ENCODE measurements around the gene NPAS3. TPM values are rescaled to one million over a fixed set of nuclear protein-coding genes. Genes with fewer than 3 reads are reported as not detected.

The NPAS3 gene
- total RNA-seq, 1 experiment from 2014 or later, result 1.9 TPM

DNA sequence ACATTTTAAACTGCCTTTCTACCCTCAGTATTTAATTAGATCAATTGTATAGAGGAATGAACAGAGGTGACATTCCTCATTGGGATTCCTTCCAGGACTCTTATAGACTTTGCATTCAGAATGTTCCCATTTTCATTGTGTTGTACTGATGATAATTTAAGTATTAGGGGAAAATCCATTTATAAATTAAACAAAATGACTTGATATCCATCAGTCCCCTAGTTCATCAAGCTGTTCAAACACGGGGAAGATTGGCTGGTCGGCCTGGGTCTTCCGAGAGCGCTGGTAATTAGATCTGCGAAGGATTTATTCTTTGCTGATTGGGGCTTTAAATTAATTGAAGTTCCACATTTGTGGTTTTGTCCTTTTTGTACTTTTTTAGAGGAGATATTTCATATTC, 738.2 kb downstream of the NPAS3 start:
- no peak overlapping the region for H3K4me3 ChIP-seq
- no peaks in the 10 kb centered on the region for H3K27me3 ChIP-seq
- DNase-seq, result no peak
- H3K36me3 ChIP-seq, result no peaks in the 10 kb centered on the region
- no peaks in the 10 kb centered on the region for H3K9me3 ChIP-seq

DNA sequence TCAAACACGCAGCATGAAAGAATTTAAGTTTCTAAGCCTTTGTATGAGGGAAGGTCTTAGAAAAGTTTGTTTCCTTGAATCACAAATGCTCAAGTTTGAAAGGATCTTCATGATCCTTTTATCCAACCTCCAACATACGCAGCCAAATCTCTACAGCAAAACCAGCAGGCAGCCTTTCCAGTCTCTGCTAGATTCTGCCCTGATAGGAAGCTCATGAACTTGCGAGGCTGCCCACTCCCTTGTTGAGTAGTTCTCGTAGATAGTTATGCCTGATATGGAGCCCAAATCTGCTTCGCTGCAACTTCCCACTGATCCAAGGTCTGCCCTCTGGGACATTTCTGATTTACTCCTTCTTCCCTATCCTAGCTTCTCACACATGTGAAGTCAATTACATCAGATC, 739.3 kb downstream of the NPAS3 start:
- Histone ChIP-seq H3K4me3 (no peak overlapping the region), H3K27me3 (no peaks in the 10 kb centered on the region), H3K36me3 (no peaks in the 10 kb centered on the region), H3K9me3 (no peaks in the 10 kb centered on the region)
- DNase-seq, result no peak

DNA sequence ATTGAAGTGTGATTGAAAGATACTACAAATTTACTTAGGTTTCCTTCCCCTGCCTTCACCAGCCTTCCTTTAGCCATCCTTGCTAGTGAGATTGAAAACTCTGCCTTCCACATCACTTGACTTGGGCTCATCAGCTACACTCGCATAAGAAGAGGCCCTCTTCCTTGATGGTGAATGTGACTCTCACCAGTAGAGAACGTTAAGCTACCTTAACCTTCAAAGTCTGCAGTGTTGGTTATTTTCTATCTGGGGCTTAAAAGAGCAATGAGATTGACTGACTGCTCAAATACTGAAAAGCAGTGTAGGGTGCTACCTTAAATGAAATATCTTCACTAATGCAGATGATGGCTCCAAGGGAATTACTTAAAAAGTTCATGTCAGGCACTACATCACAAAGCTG, 740.3 kb downstream of the NPAS3 start:
- no peak overlapping the region for H3K4me3 ChIP-seq
- DNase-seq, result no peak
- no peaks in the 10 kb centered on the region for H3K27me3 ChIP-seq
- no peaks in the 10 kb centered on the region for H3K9me3 ChIP-seq
- no peaks in the 10 kb centered on the region for H3K36me3 ChIP-seq

DNA sequence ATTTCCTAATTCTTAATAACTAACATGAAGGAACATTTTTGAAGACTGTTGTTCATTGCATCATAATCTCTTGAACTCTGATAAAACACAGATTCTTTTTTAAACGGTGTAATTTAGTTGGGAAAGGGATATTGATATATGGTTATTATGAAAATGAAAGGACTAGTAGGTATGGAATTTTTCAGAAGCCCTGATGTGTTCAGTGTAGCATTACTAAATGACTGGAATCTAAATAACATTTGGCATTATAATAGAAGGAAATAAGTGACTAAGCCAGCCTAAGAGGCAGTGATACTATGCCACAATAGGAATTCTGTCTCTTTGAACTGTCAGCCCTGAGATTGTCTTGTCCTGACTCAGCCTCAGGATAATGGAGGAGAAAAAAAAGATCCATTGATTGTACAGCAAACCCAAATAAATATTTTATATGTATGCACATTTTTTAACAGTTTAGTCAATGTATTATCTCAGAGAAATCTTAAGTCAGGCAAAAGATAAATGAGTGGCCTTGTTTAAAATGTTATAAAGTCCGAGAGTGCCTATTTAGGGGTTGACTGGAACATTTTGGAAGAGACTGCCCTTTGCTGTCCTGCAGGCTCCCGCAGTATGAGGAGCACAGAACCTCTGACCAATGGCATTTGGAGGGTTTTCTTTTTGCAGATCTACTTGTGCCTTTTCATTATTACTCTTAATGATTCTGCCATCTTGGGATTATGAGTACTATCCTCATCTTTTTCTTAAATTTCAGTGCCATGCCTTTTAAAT, 741.0 kb downstream of the NPAS3 start:
- peak; percentile 27 for DNase-seq
- Histone ChIP-seq H3K4me3 (no peak overlapping the region), H3K9me3 (no peaks in the 10 kb centered on the region), H3K36me3 (no peaks in the 10 kb centered on the region), H3K27me3 (no peaks in the 10 kb centered on the region)

DNA sequence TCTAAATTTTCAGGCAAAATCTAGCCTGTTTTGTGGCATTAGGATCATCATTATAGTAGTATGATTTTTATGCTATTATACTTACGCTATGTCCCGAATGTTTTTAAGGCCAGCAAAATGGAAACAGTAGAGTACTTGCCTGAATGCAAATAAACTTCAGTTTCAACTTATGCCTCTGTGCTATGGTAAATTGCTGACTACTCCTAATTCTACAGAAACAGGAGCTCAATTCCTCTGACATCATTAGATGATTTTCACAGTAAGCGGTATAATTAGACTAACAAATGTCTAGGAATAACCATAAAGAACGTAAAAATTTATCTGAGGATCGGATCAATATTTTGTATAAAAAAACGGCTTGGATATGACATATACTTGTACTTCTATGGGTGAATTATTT, 742.2 kb downstream of the NPAS3 start:
- Histone ChIP-seq H3K9me3 (no peaks in the 10 kb centered on the region), H3K27me3 (no peaks in the 10 kb centered on the region), H3K4me3 (no peak overlapping the region), H3K36me3 (no peaks in the 10 kb centered on the region)
- no peak for DNase-seq

DNA sequence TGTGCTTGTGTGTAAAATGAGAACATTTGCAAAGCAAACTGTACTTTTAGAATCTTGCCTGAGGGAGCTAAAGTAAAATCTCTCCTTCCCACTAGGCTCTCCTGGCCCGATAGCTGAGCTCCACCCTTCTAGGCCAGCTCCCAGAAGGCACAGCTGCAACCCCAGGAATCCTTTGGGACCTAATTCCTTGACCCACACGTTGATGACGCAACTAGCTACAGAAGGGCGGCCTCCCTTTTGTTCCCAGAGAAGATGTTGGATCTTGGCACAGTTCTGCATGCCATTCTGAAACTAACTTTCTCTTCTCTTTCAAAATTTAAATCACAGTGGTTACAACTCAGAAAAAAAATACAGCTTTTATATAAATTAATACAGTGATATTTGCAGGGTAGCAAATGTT, 744.1 kb downstream of the NPAS3 start:
- Histone ChIP-seq H3K36me3 (no peaks in the 10 kb centered on the region), H3K9me3 (no peaks in the 10 kb centered on the region), H3K27me3 (no peaks in the 10 kb centered on the region), H3K4me3 (no peak overlapping the region)
- peak; percentile 85 for DNase-seq

DNA sequence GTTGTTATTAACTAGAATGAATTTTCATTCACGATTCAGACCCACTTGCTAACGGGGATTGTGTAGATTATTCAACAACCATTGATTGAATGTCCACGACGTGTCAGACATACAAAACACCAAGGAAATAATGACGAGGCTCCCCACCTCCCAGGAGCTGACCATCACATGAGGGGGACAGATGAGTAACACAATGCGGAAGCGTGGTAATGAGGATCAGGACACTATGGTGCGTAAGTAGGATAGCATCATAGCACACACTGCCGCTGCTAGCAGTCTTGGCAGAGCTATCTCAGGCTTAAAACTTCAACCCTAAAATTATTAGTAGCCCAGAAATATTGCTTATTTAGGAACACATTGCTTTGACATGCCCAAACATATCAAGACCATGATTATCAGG, 746.3 kb downstream of the NPAS3 start:
- H3K36me3 ChIP-seq, result no peaks in the 10 kb centered on the region
- H3K9me3 ChIP-seq, result no peaks in the 10 kb centered on the region
- DNase-seq, result no peak
- H3K27me3 ChIP-seq, result no peaks in the 10 kb centered on the region
- H3K4me3 ChIP-seq, result no peak overlapping the region

DNA sequence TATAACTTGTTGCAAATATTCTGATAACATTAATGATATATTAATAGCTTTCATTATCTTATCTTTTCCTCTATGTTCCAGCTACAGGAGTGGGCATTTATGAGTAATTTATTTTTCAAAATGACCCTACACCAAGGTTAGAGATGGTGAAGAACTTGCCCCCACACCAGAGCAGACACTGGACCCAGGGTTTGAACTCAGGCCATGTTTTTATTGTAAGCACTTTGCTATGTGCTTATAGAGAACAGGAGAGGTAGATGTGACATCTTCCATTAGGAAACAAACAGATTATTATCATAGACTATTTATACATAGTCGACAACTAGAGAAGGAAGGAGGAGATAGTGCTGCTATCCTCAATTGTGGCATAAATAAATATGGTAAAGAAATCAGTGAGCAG, 747.0 kb downstream of the NPAS3 start:
- Histone ChIP-seq H3K9me3 (no peaks in the 10 kb centered on the region), H3K36me3 (no peaks in the 10 kb centered on the region), H3K4me3 (no peak overlapping the region), H3K27me3 (no peaks in the 10 kb centered on the region)
- DNase-seq, result no peak

DNA sequence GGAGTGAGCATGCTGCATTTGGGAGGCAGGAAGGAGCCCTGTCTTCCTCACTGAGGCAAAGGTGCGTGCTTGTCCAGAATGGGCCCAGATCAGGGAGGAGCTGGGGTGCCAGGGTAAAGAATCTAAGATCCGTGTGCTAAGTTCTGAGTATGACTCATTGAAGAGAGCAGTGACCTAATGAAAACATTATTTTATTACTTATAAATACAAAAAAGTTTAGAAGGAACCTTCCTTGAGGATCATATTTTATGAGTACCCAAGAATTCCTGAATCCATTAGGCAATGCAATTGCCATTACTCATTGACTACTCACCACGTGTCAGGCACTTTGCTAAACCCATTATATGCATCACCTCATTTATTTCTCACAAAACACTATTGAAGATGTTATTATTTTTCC, 747.5 kb downstream of the NPAS3 start:
- no peaks in the 10 kb centered on the region for H3K27me3 ChIP-seq
- no peaks in the 10 kb centered on the region for H3K9me3 ChIP-seq
- H3K4me3 ChIP-seq, result no peak overlapping the region
- H3K36me3 ChIP-seq, result no peaks in the 10 kb centered on the region
- peak; percentile 57 for DNase-seq

DNA sequence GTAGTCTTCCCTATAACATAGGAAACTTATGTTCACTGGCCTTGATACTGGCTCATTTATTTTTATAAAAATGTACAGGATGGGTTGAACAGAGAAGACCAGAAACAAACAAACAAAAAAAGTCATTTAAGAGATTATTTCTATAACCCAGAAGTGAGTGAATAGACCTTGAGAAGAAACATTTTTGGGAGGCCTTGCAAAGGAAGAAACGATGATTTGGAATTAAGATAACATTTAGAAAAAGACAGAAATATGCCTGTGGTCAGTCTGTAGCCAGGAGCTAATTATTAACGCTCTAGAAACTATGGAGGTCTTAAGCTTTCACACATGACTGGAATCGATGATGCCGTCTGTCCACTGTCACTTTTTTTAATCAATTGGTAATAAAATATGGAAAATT, 748.2 kb downstream of the NPAS3 start:
- Histone ChIP-seq H3K4me3 (no peak overlapping the region), H3K36me3 (no peaks in the 10 kb centered on the region), H3K27me3 (no peaks in the 10 kb centered on the region), H3K9me3 (no peaks in the 10 kb centered on the region)
- DNase-seq, result no peak

DNA sequence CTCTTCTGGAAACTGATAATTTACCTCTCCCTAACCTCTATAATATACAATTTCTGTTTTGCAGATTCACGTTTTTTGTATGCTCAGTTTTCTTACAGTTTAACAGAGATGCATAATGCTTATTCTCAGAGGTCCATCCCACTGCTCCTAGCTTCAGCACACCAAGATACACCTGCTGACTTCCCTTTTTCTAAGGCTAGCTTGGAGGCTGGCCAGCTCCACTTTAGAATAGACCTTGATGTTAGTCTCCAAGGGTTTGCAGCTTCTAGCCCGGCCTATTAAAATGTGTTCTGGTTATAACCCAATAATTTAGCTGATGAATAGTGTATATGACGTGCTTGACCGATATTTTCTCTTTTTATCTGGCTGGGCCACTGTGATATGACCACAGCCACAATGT, 751.0 kb downstream of the NPAS3 start:
- H3K36me3 ChIP-seq, result no peaks in the 10 kb centered on the region
- H3K27me3 ChIP-seq, result no peaks in the 10 kb centered on the region
- H3K9me3 ChIP-seq, result no peaks in the 10 kb centered on the region
- H3K4me3 ChIP-seq, result no peak overlapping the region
- DNase-seq, result no peak

DNA sequence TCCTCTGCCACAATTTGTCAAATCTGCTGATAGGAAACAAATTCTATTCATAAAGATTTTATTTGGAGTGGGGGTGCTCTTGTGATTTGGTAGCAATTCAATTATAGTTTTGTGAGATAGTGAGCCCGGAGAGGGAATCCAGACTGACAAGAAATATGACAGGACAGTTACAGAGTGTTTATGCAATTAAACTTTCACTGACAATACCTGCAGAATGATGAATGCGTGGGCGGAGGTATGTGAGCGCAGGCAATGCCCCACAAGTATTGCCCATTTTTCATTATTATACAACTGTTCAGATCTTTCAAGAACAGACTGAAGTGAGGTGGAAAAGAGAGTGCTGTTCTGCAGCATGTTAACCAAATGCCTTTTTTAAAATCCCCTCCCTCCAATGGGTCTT, 753.2 kb downstream of the NPAS3 start:
- no peak for DNase-seq
- Histone ChIP-seq H3K27me3 (no peaks in the 10 kb centered on the region), H3K36me3 (no peaks in the 10 kb centered on the region), H3K4me3 (no peak overlapping the region), H3K9me3 (no peaks in the 10 kb centered on the region)

DNA sequence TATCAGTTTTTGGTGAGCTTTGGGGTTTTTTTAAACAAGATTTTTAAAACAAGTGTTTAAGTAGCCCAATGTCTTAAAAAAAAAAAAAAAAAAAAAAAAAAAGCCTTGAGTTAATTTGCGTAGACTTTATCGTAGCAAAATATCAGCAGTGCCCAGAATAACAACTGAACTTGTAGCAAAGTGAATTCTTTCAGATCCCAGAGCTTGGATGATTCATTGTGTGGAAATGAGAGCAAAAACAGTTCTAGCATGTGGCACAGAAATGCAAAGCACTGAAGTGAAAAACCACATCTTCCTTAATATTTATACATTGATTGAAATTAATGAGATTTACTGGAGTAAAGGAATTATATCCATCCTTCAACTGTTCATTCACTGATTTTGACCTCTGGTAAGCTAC, 754.1 kb downstream of the NPAS3 start:
- Histone ChIP-seq H3K27me3 (no peaks in the 10 kb centered on the region), H3K9me3 (no peaks in the 10 kb centered on the region), H3K4me3 (no peak overlapping the region), H3K36me3 (no peaks in the 10 kb centered on the region)
- DNase-seq, result no peak

DNA sequence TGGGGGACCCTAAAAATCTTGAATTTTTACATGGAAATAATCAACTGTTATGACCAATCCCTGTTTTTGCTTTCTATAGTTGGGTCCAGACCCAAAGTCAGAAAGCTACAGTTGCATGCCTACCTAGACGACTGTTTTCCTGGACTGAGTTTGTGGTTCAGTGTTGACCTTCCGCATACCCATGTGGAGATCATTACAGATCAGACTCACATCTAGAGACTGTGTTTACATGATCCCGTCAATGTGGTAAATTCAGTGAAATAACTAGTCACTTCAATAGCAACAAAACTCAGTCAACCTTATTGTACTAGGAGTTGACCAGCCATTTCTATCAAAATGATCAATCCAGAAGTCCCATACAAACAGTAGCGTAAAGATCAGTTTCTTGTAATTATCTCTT, 754.6 kb downstream of the NPAS3 start:
- no peak for DNase-seq
- no peak overlapping the region for H3K4me3 ChIP-seq
- H3K9me3 ChIP-seq, result no peaks in the 10 kb centered on the region
- H3K27me3 ChIP-seq, result no peaks in the 10 kb centered on the region
- no peaks in the 10 kb centered on the region for H3K36me3 ChIP-seq

DNA sequence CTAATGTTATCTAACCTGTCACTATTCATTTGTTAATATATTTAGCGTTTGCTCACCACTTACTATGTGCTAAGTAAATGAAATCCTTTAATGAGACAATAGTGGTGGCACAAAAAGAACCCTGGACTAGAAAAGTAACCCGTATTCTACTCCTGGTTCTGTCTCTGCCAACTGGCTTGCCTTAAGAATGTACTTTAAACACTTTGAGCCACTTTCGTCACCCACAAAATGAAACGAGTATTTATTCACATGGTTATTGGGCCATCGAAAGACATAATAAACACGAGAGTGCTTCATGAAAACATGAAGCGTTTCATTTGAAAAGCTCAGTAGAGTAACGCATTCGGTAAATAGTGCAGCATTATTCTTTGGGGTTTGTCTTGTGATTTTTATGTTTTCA, 757.5 kb downstream of the NPAS3 start:
- H3K36me3 ChIP-seq, result no peaks in the 10 kb centered on the region
- no peaks in the 10 kb centered on the region for H3K9me3 ChIP-seq
- no peak for DNase-seq

DNA sequence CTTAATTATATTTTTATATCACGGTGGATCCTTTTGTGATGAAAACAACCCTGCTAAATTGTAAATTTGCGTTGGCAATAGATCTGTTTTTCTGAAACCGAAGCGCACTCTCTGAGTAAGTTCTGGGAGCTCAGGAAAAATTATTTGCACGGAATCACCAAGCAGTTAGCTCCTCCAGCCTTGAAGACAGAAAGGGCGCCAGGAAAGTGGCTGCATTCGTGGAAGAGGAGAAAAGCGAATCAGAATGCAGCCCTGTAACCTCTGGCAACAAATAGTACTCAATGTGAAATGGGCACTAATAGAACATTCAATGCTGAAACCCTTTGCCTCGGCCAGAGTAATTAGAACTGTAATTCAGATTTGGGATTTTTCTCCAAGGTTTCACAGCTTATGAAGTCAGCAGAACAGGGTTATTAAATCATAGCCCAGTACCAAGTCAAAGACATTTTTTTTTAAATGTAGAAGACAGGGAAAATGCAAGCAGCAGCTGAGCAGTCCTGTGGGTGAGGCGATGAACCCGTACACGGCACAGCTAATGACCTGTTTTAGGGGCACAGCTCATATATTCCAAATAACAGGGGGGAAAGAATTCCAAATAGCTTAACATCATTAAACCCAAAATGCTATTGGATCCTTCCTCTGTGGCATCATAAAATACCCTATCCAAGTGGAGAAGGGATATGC, 760.8 kb downstream of the NPAS3 start:
- Histone ChIP-seq H3K9me3 (no peaks in the 10 kb centered on the region), H3K36me3 (no peaks in the 10 kb centered on the region), H3K4me3 (no peak overlapping the region), H3K27me3 (no peaks in the 10 kb centered on the region)
- DNase-seq, result peak; percentile 24

More for the DNA sequence above, 757.5 kb downstream of the NPAS3 start:
- Histone ChIP-seq H3K4me3 (no peak overlapping the region), H3K27me3 (no peaks in the 10 kb centered on the region)

DNA sequence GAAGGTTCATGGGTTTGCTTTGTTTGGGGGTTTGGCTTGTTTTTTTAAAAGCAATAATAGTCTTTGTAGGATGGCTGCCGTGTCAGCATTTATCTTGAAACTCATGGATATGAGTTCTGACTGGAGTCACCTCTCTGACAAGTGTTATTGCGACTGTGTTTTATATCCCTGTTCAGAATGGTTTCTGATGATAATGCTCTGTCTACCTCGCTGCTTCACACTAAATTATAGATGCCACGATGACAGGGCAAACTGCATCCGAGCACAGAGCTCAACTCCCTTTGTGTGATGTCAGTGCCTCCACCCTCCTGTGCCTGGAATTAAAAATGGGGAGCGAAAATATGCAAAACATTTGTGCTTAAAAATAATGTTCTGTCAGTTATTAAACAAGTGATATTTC, 761.4 kb downstream of the NPAS3 start:
- DNase-seq, result no peak
- Histone ChIP-seq H3K27me3 (no peaks in the 10 kb centered on the region), H3K9me3 (no peaks in the 10 kb centered on the region)

DNA sequence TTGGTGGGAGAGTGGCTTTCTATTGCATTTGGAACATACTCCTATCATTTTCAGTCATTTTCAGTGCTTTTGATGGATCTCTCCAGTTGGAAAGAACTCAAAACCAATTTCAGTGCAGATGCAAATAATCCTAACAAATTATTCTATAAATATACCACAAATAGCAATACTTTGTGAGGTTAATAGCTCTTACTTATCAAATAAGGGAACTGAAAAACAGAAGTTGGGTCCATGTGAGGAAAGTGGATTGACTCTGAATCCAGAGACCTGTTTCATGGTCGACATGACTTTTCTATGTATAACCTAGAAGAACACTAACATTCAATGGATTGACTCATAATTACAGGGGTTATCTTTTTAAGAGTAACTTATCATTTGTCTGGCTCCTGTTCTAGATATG, 763.6 kb downstream of the NPAS3 start:
- H3K9me3 ChIP-seq, result no peaks in the 10 kb centered on the region
- no peaks in the 10 kb centered on the region for H3K27me3 ChIP-seq
- H3K36me3 ChIP-seq, result no peaks in the 10 kb centered on the region
- H3K4me3 ChIP-seq, result no peak overlapping the region
- no peak for DNase-seq

More for the DNA sequence above, 761.4 kb downstream of the NPAS3 start:
- Histone ChIP-seq H3K36me3 (no peaks in the 10 kb centered on the region), H3K4me3 (no peak overlapping the region)

All from MG63 (cell line).